ENCODE measurements around the gene RETREG1. TPM values are rescaled to one million over a fixed set of nuclear protein-coding genes. Genes with fewer than 3 reads are reported as not detected.
"Not testable (repeated sequence)": the region's sequence is repeated elsewhere in the genome, so short reads cannot be mapped to it uniquely, and the experiment has no call there.

RETREG1 gene
- total and polyA plus RNA-seq, 9 donors, result 1.0 to 20.0 (median 4.0) TPM

DNA sequence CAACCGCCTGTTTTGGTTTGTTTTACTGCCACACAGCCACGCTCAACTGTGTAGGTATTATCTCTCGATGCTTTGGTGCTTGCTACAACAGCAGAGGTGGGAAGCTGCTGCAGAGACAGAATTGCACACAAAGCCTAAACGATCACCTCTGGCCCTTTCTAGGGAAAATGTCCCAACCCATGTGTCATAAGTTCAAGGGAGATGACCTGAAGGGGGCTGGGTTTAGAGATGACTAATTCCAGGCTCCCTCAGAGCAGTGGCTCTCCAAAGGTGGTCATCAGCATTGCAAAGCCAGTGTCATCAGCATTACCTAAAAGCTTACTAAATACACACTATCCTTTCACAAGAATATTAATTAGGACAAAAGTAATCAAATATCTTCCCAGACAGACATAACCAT, 162.1 kb downstream of the RETREG1 start:
- H3K27me3 ChIP-seq, result no peaks in the 10 kb centered on the region
- peaks cover 2% of the 10 kb centered on the region for H3K4me1 ChIP-seq (ENCODE audit: insufficient read depth)
- intact Hi-C loops (cut with DNase I), result no loop called here
- H3K27ac ChIP-seq, result no peak overlapping the region
- TF ChIP-seq POLR2A (IDR thresholded peaks at IDR 0.05) (no peak), EP300 (IDR thresholded peaks at IDR 0.05) (no peak)
- no peak overlapping the region for H3K4me3 ChIP-seq
- no peak for DNase-seq
- no peaks in the 10 kb centered on the region for H3K9me3 ChIP-seq
- WGBS, 3 donors, result 91 to 94% (median 92%) methylated on average over 4 of the region's 4 CpGs
- no peaks in the 10 kb centered on the region for H3K36me3 ChIP-seq

- H3K27ac ChIP-seq, result no peak overlapping the region
- H3K9me3 ChIP-seq, result no peaks in the 10 kb centered on the region
- peaks cover 2% of the 10 kb centered on the region for H3K4me1 ChIP-seq (ENCODE audit: insufficient read depth)
- no peaks in the 10 kb centered on the region for H3K36me3 ChIP-seq
- H3K27me3 ChIP-seq, result no peaks in the 10 kb centered on the region
- no peak for TF ChIP-seq EP300 (IDR thresholded peaks at IDR 0.05)
- no peak for TF ChIP-seq POLR2A (IDR thresholded peaks at IDR 0.05)
- TF ChIP-seq, protein P1, sequence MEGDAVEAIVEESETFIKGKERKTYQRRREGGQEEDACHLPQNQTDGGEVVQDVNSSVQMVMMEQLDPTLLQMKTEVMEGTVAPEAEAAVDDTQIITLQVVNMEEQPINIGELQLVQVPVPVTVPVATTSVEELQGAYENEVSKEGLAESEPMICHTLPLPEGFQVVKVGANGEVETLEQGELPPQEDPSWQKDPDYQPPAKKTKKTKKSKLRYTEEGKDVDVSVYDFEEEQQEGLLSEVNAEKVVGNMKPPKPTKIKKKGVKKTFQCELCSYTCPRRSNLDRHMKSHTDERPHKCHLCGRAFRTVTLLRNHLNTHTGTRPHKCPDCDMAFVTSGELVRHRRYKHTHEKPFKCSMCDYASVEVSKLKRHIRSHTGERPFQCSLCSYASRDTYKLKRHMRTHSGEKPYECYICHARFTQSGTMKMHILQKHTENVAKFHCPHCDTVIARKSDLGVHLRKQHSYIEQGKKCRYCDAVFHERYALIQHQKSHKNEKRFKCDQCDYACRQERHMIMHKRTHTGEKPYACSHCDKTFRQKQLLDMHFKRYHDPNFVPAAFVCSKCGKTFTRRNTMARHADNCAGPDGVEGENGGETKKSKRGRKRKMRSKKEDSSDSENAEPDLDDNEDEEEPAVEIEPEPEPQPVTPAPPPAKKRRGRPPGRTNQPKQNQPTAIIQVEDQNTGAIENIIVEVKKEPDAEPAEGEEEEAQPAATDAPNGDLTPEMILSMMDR (IDR thresholded peaks at IDR 0.05), result no peak
- no peak overlapping the region for H3K4me3 ChIP-seq
- no peak for DNase-seq
- intact Hi-C loops (cut with DNase I), result no loop called here
Observed at GRCh38 chr5:16453609-16454008, 163.2 kb downstream of the RETREG1 start.

DNA sequence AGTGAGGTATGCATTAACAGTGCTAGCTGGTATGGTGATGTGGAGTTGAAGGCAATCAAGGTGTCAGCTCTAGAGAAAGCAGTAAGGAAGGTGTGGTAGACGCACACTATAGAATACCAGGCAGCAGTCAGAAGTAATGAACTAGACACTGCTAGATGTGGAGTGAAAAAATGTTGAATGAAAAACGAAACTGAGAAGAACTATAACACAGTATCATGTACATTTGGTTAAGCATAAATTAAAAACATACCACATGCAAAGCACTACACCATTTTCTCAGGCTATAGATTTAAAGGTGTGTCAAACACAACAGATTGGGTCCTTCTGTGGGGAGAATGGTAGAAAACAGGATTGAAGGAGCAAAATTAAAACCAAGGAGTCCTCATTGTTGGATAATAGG, 166.6 kb downstream of the RETREG1 start:
- Histone ChIP-seq H3K4me3 (no peak overlapping the region), H3K27me3 (no peaks in the 10 kb centered on the region), H3K27ac (no peak overlapping the region), H3K4me1 (ENCODE audit: insufficient read depth) (no peaks in the 10 kb centered on the region), H3K9me3 (no peaks in the 10 kb centered on the region), H3K36me3 (no peaks in the 10 kb centered on the region)
- intact Hi-C loops (cut with DNase I), result no loop called here
- TF ChIP-seq, protein P1 (IDR thresholded peaks at IDR 0.05), result no peak
- TF ChIP-seq EP300 (IDR thresholded peaks at IDR 0.05), result no peak
- TF ChIP-seq POLR2A (IDR thresholded peaks at IDR 0.05), result no peak
- 75 to 85% (median 85%) methylated on average over 2 of the region's 2 CpGs for WGBS, 3 donors
- no peak for DNase-seq

DNA sequence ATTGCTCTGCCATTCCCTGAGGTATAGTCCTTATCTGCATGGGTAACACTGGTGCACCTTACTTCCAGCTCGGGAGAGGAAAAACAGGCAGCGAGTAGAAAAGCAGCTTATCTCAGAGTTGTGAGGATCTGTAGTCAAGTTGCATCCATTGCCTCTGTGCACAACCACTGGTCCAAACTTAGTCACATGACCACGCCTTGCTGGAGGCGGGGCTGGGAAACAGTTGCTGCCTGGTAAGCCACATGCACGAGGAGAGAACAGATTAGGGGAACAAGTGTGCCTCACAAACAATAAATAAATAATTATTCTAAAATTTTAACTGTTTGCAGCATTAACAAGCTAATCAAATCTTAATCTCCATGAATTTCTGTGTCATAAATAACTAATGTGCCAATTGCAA, 169.8 kb downstream of the RETREG1 start:
- 77 to 82% (median 78%) methylated on average over 5 of the region's 5 CpGs for WGBS, 3 donors
- TF ChIP-seq EP300 (IDR thresholded peaks at IDR 0.05), result no peak
- TF ChIP-seq, protein P1 (IDR thresholded peaks at IDR 0.05), result no peak
- no peak for TF ChIP-seq POLR2A (IDR thresholded peaks at IDR 0.05)
- no peaks in the 10 kb centered on the region for H3K9me3 ChIP-seq
- no peaks in the 10 kb centered on the region for H3K36me3 ChIP-seq
- H3K4me3 ChIP-seq, result no peak overlapping the region
- intact Hi-C loops (cut with DNase I), result no loop called here
- no peak for DNase-seq
- no peak overlapping the region for H3K27ac ChIP-seq
- no peaks in the 10 kb centered on the region for H3K4me1 ChIP-seq (ENCODE audit: insufficient read depth)
- no peaks in the 10 kb centered on the region for H3K27me3 ChIP-seq

DNA sequence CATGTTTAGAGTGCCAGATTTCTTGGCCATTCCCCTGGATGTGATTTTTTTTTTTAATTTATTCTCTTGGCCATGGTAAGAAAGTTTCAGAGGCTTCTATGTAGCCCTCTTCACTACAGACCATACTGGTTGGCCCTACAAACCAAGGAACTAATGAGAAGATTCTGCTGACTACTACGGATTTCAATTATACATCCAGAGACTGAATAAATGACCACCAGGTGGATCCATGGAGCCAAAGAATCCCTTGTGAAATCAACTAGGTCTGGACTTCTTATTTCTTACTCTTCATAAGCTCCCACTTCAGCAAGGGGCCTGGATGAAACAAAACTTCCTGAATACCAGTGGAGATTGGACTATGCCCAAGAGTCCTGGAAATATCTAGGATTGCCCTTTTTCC, 178.8 kb downstream of the RETREG1 start:
- Histone ChIP-seq H3K36me3 (no peaks in the 10 kb centered on the region), H3K27ac (no peak overlapping the region), H3K4me3 (no peak overlapping the region), H3K4me1 (ENCODE audit: insufficient read depth) (no peaks in the 10 kb centered on the region), H3K27me3 (no peaks in the 10 kb centered on the region), H3K9me3 (no peaks in the 10 kb centered on the region)
- intact Hi-C loops (cut with DNase I), result no loop called here
- DNase-seq, result no peak
- TF ChIP-seq, protein P1 (IDR thresholded peaks at IDR 0.05), result no peak
- TF ChIP-seq POLR2A (IDR thresholded peaks at IDR 0.05) (no peak), EP300 (IDR thresholded peaks at IDR 0.05) (no peak)
- 52 to 71% (median 68%) methylated on average over 1 of the region's 1 CpG for WGBS, 3 donors

DNA sequence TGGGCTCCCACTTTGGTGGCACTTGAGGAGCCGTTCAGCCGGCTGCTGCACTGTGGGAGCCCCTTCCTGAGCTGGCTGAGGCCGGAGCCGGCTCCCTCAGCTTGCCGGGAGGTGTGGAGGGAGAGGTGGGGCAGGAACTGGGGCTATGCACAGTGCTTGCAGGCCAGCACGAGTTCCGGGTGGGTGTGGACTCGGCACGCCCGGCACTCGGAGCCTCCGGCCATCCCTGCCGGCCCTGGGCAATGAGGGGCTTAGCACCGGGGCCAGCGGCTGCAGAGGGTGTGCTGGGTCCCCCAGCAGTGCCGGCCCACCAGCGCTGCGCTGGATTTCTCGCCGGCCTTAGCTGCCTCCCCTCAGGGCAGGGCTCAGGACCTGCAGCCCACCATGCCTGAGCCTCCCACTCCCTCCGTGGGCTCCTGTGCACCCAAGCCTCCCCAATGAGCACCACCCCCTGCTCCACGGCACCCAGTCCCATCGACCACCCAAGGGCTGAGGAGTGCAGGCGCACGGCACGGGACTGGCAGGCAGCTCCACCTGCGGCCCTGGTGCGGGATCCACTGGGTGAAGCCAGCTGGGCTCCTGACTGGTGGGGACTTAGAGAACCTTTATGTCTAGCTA, 180.6 kb downstream of the RETREG1 start:
- H3K27me3 ChIP-seq; H3K36me3 ChIP-seq; H3K27ac ChIP-seq; H3K4me3 ChIP-seq; intact Hi-C loops (cut with DNase I); DNase-seq; H3K9me3 ChIP-seq; H3K4me1 ChIP-seq (ENCODE audit: insufficient read depth): not testable (repeated sequence)
- WGBS, 3 donors, result 92 to 93% (median 93%) methylated on average over 24 to 28 of the region's 28 CpGs
